PFSK-1 (cell line): ENCODE data around the gene CYSTM1.

Source experiments
- FOXP2 ChIP-seq: optimal IDR thresholded peaks from 2 replicates; pipeline ENCODE3; 2011; ENCODE audit warnings: borderline replicate concordance, control low read depth, inconsistent platforms; ENCODE audit not compliant: insufficient read depth; ENCODE audit errors: extremely low read length, extremely low read depth
- POLR2AphosphoS5 ChIP-seq: IDR thresholded peaks from 2 replicates; pipeline ENCODE4 v1.6.1; 2012; ENCODE audit warnings: low read depth, mild to moderate bottlenecking, control low read depth, low read length, moderate library complexity
- REST ChIP-seq, 2 experiments: IDR thresholded peaks; 2 replicates each; pipeline versions ENCODE4 v1.6.1 to v1.8.0; 2011 to 2012; ENCODE audit warnings: low read depth in 2 of 2, low read length in 2 of 2, control low read depth in 1 of 2, inconsistent platforms in 1 of 2, mild to moderate bottlenecking in 1 of 2, moderate library complexity in 1 of 2; ENCODE audit not compliant: insufficient read depth in 1 of 2
- SIN3A ChIP-seq: IDR thresholded peaks from 2 replicates; pipeline ENCODE4 v1.6.1; 2012; ENCODE audit warnings: mild to moderate bottlenecking, low read length, moderate library complexity, borderline replicate concordance; ENCODE audit not compliant: insufficient read depth
- TAF1 ChIP-seq: IDR thresholded peaks from 2 replicates; pipeline ENCODE4 v1.6.1; 2012; ENCODE audit warnings: low read length, control low read depth, borderline replicate concordance; ENCODE audit not compliant: insufficient read depth

The CYSTM1 gene

GRCh38 chr5:140189253-140189652, 14.3 kb downstream of the CYSTM1 start:
- TF ChIP-seq REST (IDR thresholded peaks at IDR 0.05; ENCODE audit: insufficient read depth in 1 of 2, low read depth in 2 of 2, low read length in 2 of 2), result no peak
- no peak for TF ChIP-seq SIN3A
- no peak for TF ChIP-seq TAF1
- no peak for TF ChIP-seq FOXP2
- no peak for TF ChIP-seq POLR2AphosphoS5

DNA sequence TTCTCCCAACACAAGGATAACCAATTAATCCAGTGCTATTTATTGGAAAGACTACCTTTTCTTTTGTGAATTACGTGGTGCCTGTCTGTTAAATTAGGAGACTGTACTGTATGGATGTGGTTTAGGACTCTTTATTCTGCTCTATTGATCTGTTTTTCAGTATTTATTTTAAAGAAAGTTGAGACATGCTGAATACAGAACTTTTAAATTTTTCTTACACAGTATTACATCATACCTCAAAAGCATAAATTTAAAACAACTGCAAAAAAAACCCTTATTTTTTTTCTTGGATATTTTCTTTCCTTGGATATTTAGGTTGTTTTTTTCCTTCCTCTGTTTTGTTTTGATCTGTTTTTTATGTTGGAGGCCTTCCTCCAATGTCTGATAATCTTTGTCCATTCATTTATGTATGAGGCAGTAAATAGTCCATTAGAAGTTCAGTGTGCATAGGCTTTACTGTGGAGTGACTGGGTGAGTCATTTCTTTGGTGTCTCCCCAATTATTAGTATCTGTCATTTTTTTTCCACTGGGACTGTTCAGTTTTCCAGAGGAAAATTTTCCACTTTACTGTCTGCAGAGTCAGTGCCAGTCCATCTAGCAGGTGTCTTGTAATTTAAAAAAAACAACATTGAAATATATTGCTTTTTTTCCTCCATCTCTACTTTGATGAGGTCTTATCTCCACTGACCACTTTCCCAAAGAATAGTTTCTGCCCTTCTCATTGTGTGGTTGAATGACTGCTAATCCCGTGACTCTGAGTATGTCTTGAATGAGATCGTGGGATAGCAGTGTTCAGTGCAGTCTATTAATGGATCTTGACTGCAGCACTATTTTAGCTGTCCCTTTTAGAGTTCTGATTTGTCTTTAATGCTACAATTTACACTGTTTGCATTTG, 15.2 kb downstream of the CYSTM1 start:
- TF ChIP-seq TAF1 (no peak), FOXP2 (no peak), POLR2AphosphoS5 (no peak), REST (IDR thresholded peaks at IDR 0.05; ENCODE audit: insufficient read depth in 1 of 2, low read depth in 2 of 2, low read length in 2 of 2) (no peak), SIN3A (no peak)

DNA sequence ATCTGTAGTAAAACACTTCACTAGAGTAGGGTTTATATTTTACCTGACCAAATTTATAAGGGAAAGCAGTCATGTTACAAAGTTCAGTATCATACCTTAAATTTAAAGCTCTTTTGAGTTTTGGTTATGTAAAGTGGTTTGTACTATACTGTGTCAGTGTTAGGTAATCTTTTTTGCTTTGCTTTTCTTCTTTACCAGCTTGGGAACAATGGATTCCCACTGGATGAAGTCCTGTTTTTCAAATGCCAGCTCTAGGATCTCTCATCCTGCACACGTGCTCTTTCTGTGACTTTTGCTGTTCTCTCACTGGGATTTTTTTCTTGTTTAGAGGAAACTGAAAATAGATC, 15.9 kb downstream of the CYSTM1 start:
- TF ChIP-seq REST (IDR thresholded peaks at IDR 0.05; ENCODE audit: insufficient read depth in 1 of 2, low read depth in 2 of 2, low read length in 2 of 2) (no peak), TAF1 (peak; percentile 15; the same call in 1 of the 2 replicates)

GRCh38 chr5:140192715-140193430, 17.9 kb downstream of the CYSTM1 start:
- TF ChIP-seq REST (IDR thresholded peaks at IDR 0.05; ENCODE audit: insufficient read depth in 1 of 2, low read depth in 2 of 2, low read length in 2 of 2) (no peak), POLR2AphosphoS5 (no peak), TAF1 (no peak), FOXP2 (no peak), SIN3A (no peak)
